PC-3 (cell line): ENCODE results near the gene EPS8.

Experiments used
- EZH2 ChIP-seq: fragments of 300-600 bp; sonication (generic); IDR thresholded peaks from one replicate; pipeline ENCODE4 v1.6.1; 2017; ENCODE audit warnings: antibody characterized with exemption, mild to moderate bottlenecking, low read length; ENCODE audit not compliant: unreplicated experiment
- TF ChIP-seq, protein P1 (sequence below): fragments of 300-600 bp; sonication (generic); conservative IDR thresholded peaks from 2 replicates; pipeline ENCODE4 v1.5.1; 2017; ENCODE audit warnings: antibody characterized with exemption, low read depth, mild to moderate bottlenecking, low read length

DNA sequence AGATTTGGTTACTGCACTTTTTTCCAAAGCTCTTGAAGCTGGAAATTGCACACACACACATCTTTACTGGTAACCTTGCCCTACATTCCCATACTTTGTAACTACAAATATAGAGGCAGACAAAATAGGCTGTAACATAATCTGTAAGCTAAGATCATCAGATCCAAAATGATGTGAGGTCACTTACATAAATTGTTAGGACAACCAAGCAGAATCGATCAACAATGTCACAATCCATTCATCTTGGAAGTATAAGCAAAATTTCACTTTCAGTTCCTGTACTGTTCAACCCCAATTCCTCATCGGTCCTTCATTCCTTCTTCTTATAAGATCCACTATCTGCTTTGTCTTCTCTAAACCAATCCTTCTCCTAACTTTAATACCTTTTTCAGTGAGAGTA, 72.6 kb downstream of the EPS8 start:
- TF ChIP-seq, protein P1, sequence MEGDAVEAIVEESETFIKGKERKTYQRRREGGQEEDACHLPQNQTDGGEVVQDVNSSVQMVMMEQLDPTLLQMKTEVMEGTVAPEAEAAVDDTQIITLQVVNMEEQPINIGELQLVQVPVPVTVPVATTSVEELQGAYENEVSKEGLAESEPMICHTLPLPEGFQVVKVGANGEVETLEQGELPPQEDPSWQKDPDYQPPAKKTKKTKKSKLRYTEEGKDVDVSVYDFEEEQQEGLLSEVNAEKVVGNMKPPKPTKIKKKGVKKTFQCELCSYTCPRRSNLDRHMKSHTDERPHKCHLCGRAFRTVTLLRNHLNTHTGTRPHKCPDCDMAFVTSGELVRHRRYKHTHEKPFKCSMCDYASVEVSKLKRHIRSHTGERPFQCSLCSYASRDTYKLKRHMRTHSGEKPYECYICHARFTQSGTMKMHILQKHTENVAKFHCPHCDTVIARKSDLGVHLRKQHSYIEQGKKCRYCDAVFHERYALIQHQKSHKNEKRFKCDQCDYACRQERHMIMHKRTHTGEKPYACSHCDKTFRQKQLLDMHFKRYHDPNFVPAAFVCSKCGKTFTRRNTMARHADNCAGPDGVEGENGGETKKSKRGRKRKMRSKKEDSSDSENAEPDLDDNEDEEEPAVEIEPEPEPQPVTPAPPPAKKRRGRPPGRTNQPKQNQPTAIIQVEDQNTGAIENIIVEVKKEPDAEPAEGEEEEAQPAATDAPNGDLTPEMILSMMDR = no peak
- TF ChIP-seq EZH2 = no peak
